ENCODE measurements around the gene IMMP2L. TPM values are rescaled to one million over a fixed set of nuclear protein-coding genes. Genes with fewer than 3 reads are reported as not detected.

Gene IMMP2L
- total RNA-seq, 1 donor from 2014 or later: 32.0 TPM

DNA sequence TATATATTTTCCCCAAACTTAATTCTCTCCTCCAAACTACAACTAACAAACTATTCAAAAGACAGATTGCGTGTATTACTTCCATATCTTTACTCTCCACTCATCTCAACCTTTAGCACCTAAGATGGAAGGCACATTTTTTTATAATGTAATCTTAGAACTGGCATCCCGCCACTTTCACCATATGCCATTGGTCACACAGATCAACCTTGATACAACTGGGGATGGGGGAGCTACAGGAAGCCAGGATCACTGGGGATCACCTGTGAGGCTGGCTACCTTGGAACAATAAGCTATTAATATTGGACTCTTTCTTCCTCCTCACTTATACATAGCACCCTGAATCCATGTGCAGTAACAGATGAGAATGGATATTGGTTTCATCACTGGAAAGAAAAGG lies 941.0 kb downstream of the IMMP2L start:
- DNase-seq: no peak

DNA sequence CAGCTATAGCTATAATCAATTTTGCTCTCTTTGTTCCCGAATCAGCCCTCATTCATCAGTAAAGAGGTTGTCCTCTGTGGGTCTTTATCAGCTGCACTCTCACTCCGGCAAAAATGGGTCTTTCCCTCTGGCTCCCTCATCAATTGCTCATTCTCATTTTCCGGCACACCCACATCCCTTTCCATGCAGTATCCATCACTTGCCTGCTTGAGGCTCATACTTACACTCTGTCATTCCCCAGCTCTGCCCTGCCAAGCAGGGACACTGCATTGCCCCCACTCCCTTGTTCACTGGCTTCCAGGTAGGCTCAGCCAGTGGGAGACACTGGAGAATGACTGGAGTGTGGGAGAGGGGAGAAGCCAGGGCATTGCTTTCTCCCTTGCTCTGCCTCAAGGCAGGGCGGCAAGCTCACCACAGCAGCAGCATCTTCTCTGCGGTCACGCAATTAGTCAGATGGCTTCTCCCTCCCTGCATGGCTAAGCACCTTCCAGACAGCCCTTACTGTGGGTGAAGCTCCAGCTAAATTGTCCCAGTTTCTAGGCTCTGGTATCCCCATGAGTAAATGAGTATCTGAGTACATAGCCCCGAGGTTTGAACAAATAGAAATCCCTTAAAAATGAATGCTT lies 942.1 kb downstream of the IMMP2L start:
- DNase-seq: no peak

Small RNAs within 50 kb of the gene (small RNA-seq; reads per million reads assigned to genes)
- gene AC003989.2 (ENCODE audit: low replicate concordance): not detected
